Jurkat, Clone E6-1 (cell line): ENCODE measurements around the gene PPA2.
"Not testable (repeated sequence)": the region's sequence is repeated elsewhere in the genome, so short reads cannot be mapped to it uniquely, and the experiment has no call there.

ENCODE experiments used
- DNase-seq: peaks from one replicate; pipeline ENCODE4 v3.0.0-alpha.2; 2011; ENCODE audit warnings: low read depth, low spot score
- H3K4me3 ChIP-seq: 2 replicates; pipeline ENCODE4 v1.5.1; 2011; ENCODE audit warnings: mild to moderate bottlenecking, low read length, control low read depth, moderate library complexity

The PPA2 gene

DNA sequence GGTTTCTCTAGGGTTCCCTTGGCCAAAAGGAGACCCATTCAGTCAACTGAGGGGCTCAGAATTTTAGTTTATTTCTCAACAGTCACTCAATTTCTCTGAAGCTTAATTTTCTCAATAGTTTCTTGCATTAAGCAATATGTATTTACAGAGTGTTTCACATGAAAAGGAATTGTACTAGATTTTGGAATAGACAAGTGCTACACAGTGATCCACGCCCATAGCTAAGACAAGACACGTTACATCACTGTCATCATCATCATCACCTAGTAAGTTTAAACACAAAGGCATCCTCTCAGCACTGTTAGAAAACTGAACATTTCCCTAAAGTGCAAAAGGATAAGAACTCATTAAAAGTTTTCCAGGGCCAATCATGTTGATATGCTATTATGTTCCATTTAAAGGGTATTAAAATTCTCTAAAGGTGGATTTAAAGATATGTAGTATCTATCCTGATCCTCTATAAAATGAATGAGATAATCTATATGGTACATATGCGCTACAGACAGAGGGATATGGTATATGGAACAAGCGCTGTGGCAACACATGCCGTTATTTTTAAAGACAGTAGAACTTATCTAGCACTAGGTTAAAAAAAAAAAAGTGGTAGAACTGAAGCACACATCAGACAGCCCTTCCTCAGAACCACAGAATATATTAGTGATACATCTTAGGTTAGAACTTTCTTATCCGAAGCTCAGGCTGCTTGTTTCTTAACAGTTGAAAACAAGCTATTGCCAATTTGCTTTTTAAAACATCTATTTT is 12.1 kb downstream of the PPA2 start:
- H3K4me3 ChIP-seq = no peak overlapping the region
- DNase-seq = no peak

DNA sequence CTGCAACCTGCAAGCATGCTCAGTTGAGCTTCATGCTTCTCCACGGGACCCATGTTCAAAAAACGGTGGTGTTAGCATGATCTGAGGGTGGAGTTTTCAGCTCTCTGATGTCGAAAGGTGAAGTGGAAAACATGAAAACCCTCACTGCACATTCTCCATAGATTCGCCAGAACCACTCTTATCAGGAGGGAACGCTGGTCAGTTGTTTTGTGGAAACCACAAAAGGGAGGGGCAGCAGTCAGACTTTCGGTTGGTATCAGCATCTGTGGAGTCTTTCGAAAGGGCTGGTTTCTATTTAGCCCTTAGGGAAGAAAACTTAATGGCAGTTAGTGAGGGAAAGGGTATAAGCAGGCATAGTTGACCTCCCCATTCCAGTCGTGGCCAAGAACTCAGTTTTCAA is 12.6 kb downstream of the PPA2 start:
- no peak overlapping the region for H3K4me3 ChIP-seq
- DNase-seq = no peak

DNA sequence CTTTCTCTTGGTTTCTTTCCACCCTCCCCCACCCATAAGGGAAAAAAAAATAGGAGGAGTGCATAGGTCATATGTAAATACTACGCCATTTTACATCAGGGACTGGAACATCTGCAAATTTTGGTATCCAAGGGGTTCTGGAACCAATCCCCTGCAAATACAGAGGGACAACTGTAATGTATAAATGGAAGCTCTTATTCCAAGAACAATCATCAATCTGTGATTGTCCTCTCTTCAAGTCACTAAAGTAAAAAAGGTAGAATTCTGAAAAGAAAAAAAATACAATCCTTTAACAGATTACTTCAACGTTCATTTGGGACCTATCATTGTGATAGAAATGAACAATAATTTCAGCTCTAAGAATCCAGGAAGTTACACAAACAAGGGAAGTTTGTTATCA is 13.6 kb downstream of the PPA2 start:
- no peak overlapping the region for H3K4me3 ChIP-seq
- DNase-seq = no peak

DNA sequence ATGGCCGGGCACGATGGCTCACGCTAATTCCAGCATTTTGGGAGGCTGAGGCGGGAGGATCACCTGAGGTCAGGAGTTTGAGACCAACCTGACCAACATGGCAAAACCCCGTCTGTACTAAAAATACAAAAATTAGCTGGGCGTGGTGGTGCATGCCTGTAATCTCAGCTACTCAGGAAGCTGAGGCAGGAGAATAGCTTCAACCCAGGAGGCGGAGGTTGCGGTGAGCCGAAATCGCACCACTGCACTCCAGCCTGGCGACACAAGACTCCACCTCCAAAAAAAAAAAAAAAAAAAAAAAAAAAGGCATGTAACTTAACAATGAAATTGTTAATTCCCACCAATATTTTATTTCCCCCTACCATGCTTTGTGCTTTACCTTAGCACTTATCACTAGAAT is 15.3 kb downstream of the PPA2 start:
- not testable (repeated sequence) for H3K4me3 ChIP-seq, DNase-seq

DNA sequence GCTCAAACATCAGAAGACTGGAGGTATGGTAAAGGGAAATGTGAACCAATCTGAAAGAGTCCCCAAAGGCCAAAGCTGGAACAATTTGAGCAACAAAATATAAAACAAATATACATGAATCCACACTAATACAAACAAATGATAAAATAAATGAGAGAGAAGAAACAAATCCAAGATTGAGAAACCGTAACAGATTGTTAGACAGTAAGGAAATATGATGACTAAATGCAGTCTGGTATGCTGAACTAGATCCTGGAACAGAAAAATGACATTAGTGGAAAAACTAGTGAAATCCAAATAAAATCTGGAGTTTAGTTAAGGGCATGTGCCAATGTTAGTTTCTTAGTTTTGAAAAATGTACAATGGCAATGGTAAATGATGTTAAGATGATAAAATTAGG is 15.9 kb downstream of the PPA2 start:
- DNase-seq = no peak
- H3K4me3 ChIP-seq = no peak overlapping the region

DNA sequence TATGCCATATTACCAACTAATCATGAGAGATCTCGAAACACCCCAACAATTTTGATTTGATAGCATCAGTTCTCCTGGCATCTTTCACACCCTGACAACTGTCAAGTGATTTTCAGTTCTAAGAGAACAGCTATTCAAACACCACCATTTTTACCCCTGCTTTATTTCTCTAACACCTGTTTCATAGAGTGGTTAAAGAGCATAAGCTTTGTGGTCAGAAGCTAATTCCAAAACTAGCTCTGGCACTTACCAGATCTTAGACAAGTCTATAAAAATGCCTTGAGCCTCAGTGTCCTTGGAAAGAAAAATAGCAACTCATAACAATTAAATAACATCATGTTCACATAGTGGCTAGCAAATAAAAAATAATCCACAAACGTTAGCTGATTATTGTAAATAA is 17.9 kb downstream of the PPA2 start:
- no peak for DNase-seq
- H3K4me3 ChIP-seq = no peak overlapping the region

DNA sequence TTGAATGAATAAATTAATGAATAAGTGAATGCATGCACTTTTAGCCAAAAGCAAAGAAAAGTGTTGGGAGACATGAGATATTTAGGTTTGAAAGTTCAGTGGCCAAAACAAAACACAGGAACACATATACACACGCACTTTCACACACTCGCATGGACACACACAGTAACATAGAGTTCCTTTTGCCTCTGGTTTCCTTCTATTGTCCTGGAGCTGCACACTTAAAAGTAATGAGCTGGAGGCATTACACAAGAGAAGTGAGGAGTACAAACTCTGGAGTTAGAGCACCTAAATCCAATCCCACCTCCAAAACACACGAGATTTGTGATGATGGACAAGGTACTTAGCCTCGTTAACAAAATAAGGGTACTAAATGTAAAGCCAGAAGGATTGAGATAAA is 18.7 kb downstream of the PPA2 start:
- H3K4me3 ChIP-seq = no peak overlapping the region
- DNase-seq = no peak

DNA sequence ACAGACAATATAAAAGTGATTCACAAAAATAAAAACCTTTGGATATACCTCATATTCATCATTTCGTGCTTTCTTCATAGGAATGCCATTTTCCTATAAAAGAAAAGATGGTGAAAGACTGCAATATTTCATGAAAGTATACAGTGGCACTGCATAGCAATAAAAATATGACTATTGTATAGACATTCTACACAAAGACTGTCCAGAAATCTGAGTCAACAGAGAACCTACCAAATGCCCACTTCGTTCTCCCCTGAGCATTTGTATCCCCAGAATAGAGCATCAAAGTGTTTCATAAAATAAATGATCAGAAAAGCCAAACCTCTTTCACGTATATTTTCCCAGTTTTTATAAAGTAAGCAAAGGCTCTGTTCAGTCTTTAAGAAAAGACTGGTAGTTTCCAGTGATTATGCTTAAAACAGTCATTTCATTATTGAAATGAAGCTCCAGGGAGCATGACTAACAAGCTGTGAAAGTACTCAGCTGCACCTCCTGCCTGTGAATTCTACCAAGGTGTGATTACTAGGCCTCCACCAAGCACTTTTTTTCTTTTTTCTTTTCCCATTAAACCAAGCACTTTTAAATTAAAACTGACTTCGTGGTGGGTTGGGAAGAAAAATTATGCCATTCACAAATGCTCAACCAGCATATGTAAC is 20.2 kb downstream of the PPA2 start:
- DNase-seq = no peak

DNA sequence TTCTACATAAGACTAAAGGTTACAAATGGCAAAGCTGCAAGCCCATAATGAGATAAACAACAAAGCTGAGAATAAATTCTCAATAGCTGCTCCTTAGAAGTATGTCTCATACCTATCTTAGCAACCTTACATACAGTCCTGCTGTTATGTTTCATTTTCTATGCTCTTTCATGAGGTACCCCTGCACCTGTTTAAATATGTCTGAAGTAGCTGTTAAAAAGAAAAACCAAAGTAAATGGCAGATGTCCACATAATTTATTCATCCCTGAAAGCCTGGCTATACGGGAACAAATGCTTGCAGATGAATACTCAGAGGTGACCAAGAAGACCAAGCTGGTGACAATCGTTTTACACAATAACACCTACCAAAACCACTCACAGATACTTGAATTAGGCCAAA is 22.5 kb downstream of the PPA2 start:
- no peak overlapping the region for H3K4me3 ChIP-seq
- DNase-seq = no peak

More for the DNA sequence above, 20.2 kb downstream of the PPA2 start:
- H3K4me3 ChIP-seq = no peak overlapping the region

DNA sequence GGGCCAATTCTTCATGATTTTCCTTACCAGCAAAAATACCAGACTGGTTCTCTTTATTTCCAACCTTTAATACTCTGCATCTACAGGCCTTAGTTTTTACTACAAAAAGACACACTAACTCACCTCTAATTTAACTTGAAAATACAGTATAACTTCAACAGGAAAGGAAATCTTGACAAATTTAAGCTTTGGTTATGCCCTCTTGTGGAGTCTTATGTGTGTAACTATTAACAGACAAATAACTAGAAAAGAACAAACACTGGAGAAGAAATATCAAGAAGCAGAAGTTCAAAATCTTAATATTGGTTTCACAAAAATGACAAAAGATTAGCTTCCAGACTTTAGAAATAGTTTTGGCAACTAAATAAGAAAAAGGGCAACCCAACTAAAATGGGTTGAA is 33.0 kb downstream of the PPA2 start:
- DNase-seq = no peak
- no peak overlapping the region for H3K4me3 ChIP-seq

DNA sequence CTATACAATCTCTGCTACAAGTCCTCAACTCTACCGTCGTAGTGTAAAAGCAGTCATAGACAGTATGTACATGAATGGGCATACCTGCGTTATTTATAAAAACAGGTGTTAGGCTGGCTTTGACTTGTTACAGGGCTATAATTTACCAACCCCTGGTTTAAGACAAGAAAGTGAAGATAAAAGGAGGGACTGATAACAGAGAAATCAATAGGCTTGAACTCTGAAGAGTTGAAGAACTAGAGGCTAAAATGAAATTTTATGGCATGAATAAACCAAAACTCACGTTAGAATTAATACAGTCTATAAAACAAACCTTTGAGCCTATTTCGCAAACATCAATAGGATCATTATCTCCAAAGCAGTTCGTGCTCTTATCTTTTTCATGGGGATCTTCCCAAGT is 36.2 kb downstream of the PPA2 start:
- DNase-seq = no peak

DNA sequence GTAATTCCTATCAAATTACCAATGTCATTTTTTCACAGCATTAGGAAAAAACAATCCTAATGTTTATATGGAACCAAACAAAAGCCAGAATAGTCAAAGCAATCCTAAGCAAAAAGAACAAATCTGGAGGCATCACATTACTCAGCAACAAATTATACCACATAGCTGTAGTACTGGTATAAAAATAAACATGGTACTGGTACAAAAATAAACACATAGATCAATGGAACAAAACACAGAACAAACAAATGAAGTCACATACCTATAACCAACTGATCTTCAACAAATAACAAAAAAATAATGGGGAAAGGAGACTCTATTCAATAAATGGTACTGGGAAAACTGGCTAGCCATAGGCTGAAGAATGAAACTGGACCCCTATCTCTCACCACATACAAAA is 37.4 kb downstream of the PPA2 start:
- DNase-seq = no peak
- H3K4me3 ChIP-seq = no peak overlapping the region

More for the DNA sequence above, 36.2 kb downstream of the PPA2 start:
- no peak overlapping the region for H3K4me3 ChIP-seq

DNA sequence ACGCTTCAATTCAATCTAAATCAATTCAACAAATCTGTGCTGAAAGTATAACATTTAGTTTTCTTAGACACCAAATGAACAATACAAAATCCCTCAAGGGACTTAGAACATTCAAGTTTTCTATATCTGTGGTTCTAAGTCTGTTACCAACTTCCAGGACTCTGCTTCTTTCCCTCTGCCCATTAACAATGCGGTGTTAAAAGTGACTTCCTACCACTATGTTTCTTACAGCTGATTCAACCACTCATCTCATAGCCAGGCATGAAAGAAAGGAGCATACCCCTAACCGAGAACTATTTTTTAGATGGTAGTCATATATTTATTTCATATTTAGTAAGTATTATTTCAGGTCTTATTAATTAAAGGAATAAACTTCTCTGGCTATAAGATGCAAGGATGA is 38.9 kb downstream of the PPA2 start:
- DNase-seq = no peak

DNA sequence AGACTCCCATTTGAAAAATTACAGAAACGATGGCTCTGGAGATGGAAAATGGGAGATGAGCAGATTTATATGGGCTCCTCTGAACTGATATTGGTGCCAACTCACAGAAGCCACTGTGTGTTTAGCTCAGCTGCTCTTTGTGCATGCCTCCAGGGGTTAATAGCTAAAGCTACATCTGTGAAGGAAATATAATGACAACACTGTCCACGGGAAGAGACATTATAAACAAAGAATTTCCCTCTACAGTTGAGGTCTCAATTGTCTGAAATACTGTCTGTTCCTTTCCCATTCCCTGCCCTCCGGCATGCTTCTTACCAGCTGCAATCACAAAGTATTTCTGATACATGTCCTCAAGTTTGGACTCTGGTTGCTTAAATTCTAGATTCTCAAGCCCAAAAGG is 40.4 kb downstream of the PPA2 start:
- DNase-seq = no peak
- H3K4me3 ChIP-seq = no peak overlapping the region

More for the DNA sequence above, 38.9 kb downstream of the PPA2 start:
- no peak overlapping the region for H3K4me3 ChIP-seq

DNA sequence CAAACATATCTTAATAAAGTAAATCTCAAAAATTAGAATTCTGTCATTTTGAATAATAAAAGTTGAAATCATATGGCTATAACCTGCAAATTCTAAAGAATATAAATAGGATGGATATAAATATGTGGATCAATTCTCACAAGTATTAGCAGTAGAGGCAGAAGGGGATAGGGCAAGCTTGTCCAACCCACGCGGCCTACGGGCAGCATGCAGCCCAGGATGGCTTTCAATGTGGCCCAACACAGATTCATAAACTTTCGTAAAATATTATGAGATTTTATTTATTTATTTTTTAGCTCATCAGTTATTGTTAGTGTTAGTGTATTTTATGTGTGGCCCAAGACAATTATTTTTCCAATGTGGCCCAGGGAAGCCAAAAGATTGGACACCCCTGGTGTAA is 41.4 kb downstream of the PPA2 start:
- no peak overlapping the region for H3K4me3 ChIP-seq
- DNase-seq = no peak

DNA sequence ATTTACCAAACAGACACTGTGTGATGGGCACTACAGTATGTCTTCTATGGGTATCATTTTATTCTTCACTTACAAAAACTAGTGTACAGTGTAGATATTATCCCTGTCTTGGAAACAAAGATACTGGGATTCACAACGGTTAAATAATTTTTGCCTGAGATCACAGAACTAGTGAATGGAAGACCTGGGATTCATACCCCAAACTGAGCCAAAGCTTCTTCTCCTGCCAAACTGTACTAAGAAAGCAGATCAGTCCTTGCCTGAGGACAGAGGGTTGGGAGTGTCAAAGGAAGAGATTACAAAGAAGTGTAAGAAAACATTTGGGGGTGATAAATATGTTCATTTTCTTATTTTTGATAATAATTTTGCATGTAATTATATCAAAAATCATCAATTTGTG is 43.1 kb downstream of the PPA2 start:
- no peak overlapping the region for H3K4me3 ChIP-seq
- no peak for DNase-seq

DNA sequence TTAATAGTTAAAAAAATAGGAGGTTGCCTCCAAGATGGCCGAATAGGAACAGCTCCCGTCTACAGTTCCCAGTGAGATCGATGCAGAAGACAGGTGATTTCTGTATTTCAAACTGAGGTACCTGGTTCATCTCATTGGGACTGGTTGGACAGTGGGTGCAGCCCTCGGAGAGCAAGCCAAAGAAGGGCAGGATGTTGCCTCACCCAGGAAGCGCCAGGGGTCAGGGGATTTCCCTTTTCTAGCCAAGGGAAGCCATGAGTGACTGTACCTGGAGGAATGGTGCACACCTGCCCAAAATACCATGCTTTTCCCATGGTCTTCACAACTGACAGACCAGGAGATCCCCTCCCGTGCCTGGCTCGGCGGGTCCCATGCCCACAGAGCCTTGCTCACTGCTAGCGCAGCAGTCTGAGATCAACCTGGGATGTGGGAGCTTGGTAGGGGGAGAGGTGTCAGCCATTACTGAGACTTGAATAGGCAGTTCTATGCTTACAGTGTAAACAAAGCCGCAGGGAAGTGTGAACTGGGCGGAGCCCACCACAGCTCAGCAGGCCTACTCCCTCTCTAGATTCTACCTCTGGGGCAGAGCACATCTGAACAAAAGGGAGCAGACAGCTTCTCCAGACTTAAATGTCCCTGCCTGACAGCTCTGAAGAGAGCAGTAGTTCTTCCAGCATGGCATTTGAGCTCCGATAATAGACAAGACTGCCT is 47.5 kb downstream of the PPA2 start:
- no peak overlapping the region for H3K4me3 ChIP-seq
- no peak for DNase-seq

DNA sequence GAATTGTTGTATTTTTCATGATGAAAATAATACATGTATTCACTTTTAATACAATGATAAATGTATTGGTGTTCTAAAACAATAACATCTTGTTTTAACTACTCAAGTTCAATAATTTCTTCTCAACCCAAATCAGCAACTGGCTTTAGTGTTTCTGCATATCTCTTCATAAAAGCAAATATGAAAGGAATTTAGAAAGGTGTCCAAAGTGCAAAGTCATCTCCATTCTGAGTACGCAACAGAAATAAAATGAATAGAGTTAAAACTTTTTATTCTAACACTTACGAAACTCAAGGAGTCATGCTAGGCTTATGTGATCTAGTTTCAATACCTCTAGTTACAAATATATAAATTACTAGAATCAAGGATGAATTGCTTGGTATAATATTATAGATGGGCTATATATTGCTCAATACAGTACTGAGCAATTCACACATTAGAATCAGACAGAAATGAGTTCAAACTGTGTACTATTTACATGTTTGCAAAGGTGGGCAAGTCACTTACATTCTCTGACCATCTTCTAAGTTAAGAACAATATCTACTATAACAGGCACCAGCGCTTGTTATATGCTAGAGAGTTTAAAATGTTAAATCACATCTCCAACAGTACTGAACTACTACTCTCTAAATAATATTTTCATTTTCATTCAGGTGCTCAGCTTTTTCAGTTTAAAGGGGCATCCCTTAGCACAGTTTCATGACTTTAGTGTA is 51.5 kb downstream of the PPA2 start:
- no peak overlapping the region for H3K4me3 ChIP-seq
- no peak for DNase-seq

DNA sequence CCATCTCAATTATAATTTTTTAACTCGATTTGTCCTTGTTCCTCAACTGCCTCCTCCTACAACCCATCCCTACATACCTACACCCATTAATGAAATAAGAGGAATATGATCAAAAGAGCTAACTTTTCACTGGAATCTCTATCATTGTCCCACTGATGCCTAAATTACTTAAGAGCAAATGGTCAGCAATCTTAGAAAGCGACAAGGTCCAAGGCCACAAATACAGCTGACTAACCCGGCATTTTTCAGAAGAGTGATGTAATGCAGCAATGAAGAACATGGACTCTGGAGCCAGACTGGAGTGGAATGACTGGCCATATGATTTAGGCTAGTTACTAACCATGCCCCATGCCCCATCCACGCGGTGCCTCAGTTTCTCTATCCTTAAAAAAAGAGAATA is 56.2 kb downstream of the PPA2 start:
- no peak for DNase-seq
- no peak overlapping the region for H3K4me3 ChIP-seq

DNA sequence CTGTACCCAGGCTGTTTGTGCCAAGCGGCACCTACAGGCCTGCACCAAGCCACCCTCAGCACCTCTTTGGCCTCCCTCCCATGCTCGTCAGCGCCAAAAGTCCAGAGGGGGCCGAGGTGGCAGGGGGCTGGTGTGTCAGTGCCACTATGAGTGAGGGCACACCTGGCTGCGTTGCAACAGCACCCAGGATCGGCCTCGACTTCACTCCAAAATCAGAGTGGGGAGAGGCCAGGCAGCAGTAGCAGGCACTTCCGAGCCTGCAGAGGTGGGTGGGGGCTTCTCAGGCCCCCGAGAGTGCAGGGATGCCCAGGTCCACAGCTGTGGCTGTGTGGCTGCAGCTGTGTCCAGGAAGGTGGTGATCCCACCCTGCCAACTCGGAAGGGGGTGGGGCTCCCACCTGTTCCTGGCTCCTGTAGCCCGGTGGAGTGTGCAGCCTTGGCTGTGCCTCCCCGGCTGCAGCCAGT is 58.5 kb downstream of the PPA2 start:
- DNase-seq = no peak
- no peak overlapping the region for H3K4me3 ChIP-seq
